SU-DHL-6 (cell line): ENCODE results near the gene CPED1.

Experiments used
- CTCF ChIP-seq: fragments of 200-600 bp; sonication (generic); IDR thresholded peaks from one replicate; pipeline ENCODE4 v1.5.1; 2017; ENCODE audit warnings: antibody characterized with exemption, mild to moderate bottlenecking, low read length, moderate library complexity; ENCODE audit not compliant: insufficient read depth, poor library complexity, severe bottlenecking
- EZH2phosphoT487 ChIP-seq: fragments of 200-600 bp; sonication (generic), shearing (Covaris generic); conservative IDR thresholded peaks from 2 replicates; pipeline ENCODE4 v1.6.1; 2018; ENCODE audit warnings: mild to moderate bottlenecking, antibody characterized with exemption, low read length, moderate library complexity, mixed read lengths

- no peak for TF ChIP-seq CTCF
- TF ChIP-seq EZH2phosphoT487: no peak
These were observed 316.6 kb downstream of the CPED1 start for GRCh38 chr7:121305109-121305508.
